GM18867 (cell line): ENCODE results near the gene NPDC1.

ENCODE experiments used
- ATAC-seq: cut with Tn5 transposase; IDR thresholded peaks from one replicate; pipeline ENCODE4 v1.9.1; 2021; ENCODE audit warnings: mild to moderate bottlenecking, moderate library complexity; ENCODE audit not compliant: unreplicated experiment

NPDC1 gene

GRCh38 chr9:137046088-137046787 is at the start of gene NPDC1:
Gene NPDC1 (minus strand): TSS chr9:137046177. CDS start chr9:137045989, 188 bp downstream.
- peak; percentile 41 for ATAC-seq

DNA sequence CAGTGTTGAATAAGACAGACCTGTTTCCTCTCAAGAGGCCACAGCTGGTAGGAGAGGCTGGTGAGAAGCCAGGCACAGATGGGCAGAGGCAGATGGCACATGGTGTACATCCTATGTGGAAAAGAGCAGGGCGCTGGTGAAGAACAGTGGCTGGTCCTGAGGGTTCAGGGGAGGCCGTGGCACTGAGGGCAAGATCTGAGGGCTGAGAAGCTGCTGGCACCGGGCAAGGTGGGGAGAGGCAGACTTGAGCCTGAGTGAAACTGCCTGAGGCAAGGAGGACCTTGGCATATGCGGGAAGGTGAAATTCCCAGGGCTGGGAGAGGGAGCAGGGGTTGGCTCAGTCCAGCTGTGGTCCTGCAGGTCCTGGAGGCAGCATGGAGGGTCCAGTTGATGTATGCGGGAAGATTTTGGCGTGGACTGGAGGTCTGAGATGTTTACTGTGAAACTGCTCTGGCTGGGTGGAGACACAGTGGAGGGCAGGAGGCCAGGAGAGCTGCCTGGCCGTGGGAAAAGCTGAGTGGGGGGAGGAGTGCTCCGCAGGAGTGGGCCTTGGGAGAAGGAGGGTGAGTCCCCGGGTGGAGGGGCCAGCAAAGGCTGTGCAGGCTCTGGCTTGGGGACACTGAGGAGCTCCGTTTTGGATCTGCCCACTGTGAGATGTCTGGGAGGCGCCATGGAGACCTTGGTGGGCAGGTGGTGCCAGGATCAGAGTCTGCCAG is 43.4 kb upstream of the NPDC1 start:
- ATAC-seq, result no peak

- ATAC-seq, result no peak
Measured at GRCh38 chr9:137088121-137088520, 42.1 kb upstream of the NPDC1 start.

DNA sequence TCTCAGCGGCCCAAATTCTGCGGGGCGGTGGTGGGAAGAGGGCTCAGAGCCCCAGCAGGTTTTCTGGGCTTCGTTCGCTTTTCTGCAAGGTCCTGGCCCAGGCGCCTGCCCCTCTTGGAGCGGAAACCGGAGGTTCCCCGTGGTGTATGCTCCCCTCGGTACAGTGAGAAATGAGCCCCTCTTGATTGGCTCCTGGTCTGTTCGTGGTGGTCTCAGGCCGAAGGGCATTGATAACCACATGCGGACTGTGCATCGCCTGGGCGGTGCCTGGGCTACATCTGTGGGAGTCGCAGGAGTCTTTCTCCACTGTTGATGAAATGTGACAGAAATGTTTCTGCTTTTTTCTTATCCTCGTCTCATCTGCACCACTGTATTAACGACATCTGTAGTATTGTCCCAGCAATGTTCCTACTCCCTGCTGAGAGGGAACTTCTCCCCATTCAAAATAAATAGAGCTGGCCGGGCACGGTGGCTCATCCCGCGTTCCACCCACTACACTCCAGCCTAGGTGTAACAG is 41.5 kb upstream of the NPDC1 start:
- ATAC-seq, result peak; percentile 0

GRCh38 chr9:137086531-137087408 is 40.8 kb upstream of the NPDC1 start, which contains the start of gene MAN1B1:
Gene MAN1B1 (plus strand): TSS chr9:137086985. CDS start chr9:137087000, 15 bp downstream.
- ATAC-seq, result peak; percentile 72

DNA sequence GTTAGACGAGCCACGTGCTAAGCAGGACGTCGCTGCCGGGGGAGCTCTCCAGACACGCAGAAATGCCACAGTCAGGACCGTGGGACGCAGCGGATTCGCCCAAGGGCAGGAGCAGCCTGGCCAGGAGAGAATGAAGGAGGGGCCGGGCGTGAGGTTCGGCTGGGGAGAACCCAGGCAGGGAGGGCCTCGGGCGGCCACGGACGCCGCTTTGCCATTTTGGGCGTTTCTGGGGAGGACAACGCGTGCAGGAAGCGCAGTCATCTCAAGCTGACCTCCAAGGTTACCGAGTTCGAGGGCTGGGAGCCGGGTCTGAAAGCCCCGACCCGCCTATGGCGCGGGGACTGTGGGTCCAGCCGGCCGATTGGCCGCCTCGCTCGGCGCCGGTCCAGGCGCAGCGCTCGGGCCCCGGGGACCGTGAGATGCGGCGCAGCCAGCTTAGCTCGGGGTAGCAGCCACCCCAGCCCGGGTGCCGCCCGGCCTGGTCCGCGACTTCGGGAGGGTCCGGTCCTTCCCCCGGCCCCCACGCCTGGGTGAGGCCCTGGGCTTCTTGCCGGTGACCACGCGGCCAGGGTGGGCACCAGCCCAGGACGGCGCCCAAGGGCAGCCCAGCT is 40.0 kb upstream of the NPDC1 start:
- peak; percentile 19 for ATAC-seq

DNA sequence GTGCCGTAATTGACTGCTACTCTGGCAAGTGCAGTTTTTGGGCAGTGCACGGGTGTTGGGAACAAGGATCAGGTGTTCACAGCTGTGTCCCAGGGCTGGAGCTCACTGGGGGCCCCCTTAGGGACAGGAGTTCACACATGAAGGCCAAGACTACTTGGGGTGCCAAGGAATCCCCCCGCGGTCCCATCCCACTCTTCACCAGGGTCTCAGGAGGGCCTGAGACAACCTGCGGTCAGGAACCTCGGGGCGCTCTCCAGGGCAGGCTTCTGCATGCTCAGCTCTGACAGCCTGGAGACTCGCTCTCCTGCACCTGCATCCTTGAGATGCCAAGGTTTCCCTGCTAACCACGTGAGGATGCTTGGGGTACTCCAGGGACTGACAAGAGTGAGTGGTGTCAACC is 38.5 kb upstream of the NPDC1 start:
- ATAC-seq, result no peak

GRCh38 chr9:137083394-137084004 is 37.5 kb upstream of the NPDC1 start:
- ATAC-seq, result no peak

DNA sequence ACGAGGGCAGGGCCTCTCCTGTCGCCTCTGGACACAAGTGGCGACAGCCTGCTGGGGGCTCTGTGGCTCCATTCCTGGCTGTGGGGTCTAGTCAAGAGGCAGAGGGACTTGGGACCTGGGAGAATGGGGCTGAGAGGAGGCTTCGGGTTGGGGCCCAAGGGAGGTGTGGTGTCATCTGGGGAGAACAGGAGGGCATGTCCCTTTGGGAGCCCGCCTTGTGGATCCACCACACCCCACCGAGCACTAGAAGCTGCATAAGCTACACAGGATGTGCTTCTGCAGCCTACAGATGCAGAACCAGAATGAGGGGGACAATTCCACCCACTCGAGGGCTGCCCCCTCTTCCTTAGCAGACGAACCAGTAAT is 36.9 kb upstream of the NPDC1 start:
- ATAC-seq, result no peak

GRCh38 chr9:137082222-137082924 is 36.4 kb upstream of the NPDC1 start:
- no peak for ATAC-seq

DNA sequence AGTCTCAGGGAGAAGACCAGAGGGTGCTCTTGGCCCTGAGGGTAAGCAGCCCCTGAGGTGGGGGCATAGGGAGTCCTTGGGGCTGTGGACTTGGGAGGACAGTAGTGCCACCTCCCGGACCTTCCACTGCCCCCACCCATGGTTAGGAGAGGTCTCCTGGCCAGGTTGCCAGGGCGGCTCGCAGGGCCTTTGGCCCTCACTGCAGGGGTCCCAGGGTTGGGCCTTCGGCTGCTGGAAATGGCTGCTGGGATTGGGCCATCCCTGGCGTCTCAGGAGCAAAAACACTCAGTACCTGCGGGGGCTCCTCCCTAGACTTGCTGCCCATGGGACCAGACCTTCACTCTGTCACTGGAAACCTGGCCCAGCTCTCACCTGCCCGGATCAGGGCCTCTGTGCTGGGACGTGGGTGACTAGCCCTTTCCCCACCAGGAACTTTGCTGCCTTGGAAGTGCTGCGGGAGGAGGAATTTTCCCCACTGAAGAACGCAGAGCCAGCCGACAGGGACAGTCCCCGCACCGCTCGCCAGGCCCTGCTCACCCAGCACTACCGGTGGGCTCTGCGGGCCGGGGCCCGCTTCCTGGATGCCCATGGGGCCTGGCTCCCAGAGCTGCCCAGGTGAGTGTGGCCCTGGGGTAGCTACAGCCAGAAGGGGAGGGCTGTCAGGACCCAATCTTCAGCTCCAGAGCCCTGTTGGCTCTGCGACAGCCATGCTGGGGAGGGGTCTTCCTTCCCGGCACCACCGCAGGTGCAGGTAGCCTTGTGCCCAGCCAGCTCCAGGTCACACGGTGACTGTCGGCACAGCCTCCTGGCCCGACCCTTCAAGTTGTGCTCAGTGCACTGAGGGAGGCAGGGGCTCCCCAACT is 34.5 kb upstream of the NPDC1 start:
- ATAC-seq, result no peak

- no peak for ATAC-seq
Measured at GRCh38 chr9:137079401-137079787, 33.4 kb upstream of the NPDC1 start.

DNA sequence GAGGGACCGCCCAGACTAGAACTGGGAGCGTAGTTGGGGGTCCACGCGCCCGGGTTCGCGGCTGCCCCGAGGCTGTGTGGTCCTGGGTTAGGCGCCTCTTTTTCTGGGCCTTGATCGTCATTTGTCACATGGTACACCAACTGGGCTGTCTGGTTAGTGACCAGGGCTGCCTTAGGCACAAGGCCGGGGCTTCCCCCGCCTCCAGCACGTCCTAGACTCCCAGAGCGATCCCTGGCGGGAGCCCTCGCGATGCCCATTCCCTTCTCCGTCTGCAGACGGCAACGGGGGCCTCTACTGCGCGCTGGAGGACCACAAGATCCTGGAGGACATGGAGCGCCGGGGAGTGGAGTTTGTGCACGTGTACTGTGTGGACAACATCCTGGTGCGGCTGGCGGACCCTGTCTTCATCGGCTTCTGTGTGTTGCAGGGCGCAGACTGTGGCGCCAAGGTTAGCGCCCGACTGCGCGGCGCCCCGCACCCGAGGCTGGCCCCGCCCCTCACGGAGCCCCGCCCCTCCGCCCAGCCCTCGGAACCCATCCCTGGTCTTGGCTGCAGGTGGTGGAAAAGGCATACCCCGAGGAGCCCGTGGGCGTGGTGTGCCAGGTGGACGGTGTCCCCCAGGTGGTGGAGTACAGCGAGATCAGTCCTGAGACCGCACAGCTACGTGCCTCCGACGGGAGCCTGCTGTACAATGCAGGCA is 32.9 kb upstream of the NPDC1 start:
- ATAC-seq, result no peak

GRCh38 chr9:137077758-137078693 is 32.0 kb upstream of the NPDC1 start:
- no peak for ATAC-seq

DNA sequence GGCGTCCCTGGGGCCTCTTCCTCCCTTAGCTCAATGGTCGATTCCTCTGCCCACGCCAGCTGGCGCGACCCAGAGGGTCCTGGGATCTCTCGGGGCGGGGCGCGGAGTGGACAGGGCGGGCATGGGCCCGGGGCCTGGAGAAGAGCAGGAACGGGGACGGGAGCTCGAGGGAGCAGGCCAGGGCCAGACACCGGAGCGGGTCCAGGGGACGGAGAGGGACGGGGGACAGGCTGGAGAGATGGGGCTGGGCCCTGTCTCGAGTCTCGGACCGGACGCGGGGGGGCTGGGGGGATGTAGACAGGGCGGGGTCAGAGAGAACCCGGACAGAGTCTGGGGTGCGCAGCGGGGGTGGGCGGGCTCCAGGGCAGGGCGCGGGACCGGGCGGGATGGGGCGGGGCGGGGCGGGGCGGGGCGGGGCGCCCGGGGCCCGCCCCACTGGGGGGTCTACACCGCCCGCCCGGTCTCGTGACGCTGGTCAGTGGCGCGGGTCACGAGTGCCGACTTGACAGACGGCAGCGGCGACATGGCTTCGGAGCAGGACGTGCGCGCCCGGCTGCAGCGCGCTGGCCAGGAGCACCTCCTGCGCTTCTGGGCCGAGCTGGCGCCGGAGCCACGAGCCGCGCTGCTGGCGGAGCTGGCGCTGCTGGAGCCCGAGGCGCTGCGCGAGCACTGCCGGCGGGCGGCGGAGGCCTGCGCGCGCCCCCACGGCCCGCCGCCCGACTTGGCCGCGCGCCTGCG is 31.2 kb upstream of the NPDC1 start, which contains the start of gene UAP1L1:
UAP1L1 (plus strand) TSS at position 508 of the 738 bp plus-strand sequence; CDS start at position 524, 16 bp downstream.
- ATAC-seq, result peak; percentile 54

DNA sequence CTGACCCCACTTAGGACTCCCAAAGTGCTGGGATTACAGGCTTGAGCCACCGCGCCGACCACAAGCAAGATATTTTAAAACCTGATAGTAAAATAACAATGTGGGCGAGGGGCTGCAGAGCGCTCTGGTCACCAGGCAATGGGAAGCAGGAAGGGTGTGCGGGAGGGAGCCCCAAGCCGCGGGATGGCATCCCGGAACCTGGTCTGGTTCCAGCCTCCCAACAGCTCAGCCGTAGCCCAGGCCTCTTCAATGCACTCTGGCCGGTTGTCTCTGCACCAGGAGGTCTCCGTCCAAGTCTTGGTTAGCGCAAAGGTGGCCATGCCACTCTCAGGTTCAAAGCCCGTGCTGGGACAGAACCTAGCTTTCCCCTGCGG is 30.6 kb upstream of the NPDC1 start:
- no peak for ATAC-seq
